ENCODE measurements around the gene ATP6V0B.

DNA sequence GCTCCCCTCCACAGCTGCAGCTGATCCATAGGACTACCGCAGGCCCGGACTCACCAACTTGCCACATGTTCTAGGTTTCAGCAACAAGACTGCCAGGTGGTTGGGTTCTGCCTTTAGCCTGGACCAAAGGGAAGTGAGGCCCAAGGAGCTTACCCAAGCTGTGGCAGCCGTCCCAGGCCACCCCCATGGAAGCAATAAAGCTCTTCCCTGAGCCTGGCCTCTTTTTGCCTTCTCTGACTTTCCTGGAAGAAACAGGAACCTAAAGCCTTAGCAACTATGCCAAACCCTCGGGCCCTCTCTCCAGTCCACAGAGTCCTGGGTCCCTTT is 43.8 kb upstream of the ATP6V0B start:
- TF ChIP-seq, protein P1, sequence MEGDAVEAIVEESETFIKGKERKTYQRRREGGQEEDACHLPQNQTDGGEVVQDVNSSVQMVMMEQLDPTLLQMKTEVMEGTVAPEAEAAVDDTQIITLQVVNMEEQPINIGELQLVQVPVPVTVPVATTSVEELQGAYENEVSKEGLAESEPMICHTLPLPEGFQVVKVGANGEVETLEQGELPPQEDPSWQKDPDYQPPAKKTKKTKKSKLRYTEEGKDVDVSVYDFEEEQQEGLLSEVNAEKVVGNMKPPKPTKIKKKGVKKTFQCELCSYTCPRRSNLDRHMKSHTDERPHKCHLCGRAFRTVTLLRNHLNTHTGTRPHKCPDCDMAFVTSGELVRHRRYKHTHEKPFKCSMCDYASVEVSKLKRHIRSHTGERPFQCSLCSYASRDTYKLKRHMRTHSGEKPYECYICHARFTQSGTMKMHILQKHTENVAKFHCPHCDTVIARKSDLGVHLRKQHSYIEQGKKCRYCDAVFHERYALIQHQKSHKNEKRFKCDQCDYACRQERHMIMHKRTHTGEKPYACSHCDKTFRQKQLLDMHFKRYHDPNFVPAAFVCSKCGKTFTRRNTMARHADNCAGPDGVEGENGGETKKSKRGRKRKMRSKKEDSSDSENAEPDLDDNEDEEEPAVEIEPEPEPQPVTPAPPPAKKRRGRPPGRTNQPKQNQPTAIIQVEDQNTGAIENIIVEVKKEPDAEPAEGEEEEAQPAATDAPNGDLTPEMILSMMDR (IDR thresholded peaks at IDR 0.05): no peak
- TF ChIP-seq, protein P2, sequence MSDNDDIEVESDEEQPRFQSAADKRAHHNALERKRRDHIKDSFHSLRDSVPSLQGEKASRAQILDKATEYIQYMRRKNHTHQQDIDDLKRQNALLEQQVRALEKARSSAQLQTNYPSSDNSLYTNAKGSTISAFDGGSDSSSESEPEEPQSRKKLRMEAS (IDR thresholded peaks at IDR 0.05): no peak
- no peak for TF ChIP-seq POLR2A (IDR thresholded peaks at IDR 0.05; ENCODE audit: low read length)
- TF ChIP-seq, protein P3, sequence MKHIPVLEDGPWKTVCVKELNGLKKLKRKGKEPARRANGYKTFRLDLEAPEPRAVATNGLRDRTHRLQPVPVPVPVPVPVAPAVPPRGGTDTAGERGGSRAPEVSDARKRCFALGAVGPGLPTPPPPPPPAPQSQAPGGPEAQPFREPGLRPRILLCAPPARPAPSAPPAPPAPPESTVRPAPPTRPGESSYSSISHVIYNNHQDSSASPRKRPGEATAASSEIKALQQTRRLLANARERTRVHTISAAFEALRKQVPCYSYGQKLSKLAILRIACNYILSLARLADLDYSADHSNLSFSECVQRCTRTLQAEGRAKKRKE (CRISPR knock-in tag; IDR thresholded peaks at IDR 0.05; ENCODE audit: low read depth): no peak
- TF ChIP-seq CHD2 (IDR thresholded peaks at IDR 0.05; ENCODE audit: low read length, partially characterized antibody): no peak
- TF ChIP-seq, protein P4, sequence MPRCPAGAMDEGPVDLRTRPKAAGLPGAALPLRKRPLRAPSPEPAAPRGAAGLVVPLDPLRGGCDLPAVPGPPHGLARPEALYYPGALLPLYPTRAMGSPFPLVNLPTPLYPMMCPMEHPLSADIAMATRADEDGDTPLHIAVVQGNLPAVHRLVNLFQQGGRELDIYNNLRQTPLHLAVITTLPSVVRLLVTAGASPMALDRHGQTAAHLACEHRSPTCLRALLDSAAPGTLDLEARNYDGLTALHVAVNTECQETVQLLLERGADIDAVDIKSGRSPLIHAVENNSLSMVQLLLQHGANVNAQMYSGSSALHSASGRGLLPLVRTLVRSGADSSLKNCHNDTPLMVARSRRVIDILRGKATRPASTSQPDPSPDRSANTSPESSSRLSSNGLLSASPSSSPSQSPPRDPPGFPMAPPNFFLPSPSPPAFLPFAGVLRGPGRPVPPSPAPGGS (IDR thresholded peaks at IDR 0.05): no peak

Measured in A549 (cell line).